Dermis blood vessel endothelial cell (primary cell): ENCODE measurements around the gene CHST8. TPM values are rescaled to one million over a fixed set of nuclear protein-coding genes. Genes with fewer than 3 reads are reported as not detected.

Source experiments
- DNase-seq: peaks from one replicate; pipeline ENCODE4 v3.0.0; 2010
- total RNA-seq: library from RNA; depleted of rRNA; stranded (reverse); fragments of >200 nt; gene quantifications from 2 replicates; pipeline ENCODE4 v1.2.3, GENCODE V29; 2014

The CHST8 gene
- total RNA-seq, 1 donor from 2014 or later, result not detected

DNA sequence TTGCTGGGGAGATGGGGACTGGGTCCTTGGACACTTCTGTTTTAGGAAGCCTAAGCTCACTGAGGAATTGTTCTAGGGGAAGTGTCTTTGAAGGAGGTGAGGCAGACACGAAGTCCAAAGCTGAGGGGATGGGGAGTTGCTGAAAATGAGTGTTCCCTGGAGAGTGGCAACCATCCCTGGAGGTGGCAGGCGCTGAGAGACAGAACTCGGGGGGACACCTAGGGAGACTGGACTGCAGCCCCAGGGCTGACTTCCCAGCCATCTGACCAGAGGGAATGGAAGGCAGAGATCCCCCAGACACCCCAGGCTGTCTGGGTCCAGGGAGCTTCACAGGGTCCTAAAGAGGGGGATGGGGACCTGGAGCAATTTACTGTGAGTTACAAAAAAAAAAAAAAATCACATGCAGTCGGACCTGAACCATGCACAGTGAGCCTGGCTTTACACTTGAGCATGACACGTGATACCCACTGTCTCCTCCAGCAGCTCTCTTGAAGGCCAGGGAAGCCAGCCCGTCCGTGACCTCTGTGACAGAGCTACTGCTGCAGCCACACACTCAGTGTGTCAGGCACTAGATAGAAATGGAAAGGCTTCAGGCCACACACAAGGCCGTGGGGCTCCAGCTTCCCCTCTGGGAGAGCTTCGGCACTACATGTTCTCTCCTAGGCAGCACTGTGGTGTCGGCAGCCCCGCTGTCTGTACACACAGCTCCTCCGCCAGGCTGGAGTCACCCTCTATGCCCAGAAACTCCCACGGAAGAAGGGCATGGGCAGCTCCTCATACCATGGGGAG is 97.8 kb downstream of the CHST8 start:
- no peak for DNase-seq

DNA sequence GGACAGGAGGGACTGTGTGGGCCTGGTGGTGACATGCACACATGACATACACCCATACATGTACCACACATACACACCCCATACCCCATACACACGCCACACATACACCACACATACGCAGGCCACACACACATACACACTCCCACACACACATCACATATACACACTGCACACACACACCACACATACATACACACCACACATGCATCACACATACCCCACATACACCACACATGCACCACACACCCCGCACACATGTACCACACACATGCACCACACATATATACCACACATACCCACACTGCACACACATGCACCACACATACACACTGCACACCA is 98.4 kb downstream of the CHST8 start:
- DNase-seq, result no peak

DNA sequence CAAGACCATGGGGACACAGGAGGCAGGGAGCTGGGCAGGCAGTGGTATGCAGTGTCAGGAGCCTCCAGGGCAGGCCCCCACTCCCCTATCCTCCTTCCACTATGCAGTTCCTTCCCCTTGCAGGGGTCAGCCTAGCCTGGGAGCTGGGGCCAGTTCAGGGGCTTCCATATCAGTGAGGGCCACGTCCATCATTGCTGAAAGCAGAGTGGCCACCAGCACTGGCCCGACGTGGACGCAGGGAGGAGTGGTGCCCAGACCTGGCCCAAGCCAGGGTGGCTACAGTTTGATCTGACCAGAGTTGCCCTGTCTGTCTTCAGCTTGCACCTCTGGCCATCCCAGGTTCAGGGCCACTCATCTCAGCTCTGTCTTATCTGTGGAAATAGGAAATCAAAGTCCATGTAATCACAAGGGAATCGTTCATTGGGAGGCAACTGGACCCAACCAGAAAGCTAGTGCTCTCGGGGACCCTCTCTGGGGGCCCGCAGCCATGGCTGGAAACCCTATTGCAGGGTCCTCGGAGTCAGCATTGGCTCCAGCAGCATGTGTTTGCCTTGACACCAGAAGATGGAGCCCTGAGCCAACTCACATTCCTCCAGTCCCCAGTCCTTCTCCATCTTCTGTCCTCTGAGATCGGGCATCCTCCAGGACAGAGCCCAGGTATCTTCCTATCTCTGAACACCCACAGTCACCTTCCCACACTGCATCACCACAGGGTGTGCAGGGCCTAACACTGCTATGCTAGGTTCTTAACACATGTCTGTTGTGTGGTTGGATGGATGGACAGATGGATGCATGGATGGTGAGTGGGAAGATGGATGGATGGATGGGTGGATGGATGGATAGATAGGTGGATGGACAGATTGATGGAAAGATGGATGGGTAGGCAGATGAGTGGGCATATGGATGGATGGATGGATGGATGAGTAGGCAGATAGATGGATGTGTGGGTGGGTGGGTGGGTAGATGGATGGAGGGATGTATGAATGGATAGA is 99.2 kb downstream of the CHST8 start:
- no peak for DNase-seq

DNA sequence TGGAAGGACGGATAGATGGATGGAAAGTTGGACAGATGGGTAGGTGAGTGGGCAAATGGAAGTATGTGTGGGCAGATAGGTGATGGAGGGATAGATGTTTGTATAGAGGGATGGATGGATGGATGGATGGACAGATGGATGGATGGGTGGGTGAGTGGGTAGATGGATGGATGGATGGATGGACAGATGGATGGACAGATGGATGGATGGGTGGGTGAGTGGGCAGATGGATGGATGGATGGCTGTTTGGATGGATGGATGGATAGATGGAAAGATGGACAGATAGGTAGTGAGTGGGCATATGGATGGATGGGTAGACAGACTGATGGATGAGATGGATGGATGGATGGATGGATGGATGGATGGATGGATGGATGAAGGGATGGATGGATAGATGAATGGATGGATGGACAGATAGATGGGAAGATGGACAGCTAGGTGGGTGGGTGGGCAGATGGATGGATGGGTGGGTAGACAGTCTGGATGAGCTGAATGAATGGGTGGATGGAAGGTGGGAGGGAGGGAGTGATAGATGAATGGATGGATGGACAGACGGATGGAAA is 100.1 kb downstream of the CHST8 start:
- DNase-seq, result no peak

DNA sequence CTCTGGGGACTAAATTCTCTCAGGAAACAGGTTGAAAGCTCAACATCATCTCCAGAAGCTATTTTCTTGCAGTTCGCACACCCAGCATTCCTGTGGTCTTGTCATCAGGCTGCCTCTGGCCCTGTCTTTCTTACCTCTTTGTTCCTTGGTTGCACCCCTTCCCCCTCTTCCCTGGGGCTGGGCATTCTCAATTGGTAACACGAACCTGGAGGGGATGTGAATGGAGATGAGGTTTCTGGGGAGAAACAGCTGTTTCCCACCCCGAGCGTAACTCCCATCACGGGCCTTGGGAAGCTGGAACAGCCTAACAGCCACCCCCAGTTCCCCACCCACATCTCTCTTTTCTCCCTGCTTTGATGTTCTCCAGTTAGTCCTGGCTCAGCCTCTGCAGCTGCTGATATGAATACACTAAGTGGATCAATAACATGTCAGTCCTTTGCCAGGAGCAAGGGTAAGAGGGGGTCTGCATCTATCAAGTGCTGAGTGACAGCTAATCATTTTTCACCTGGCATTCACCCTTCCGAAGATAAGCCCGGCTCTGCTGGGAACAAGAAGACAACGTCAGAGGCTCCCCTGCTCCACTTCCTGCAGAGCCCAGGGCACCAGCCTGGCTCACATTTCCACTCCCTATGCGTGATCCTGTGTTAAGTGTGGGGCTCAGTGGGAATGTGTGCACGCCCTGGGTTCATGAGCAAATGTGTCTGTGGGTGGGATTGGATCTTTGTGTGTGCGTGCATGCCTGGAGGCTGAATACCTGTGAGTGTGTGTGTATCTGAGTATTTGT is 100.9 kb downstream of the CHST8 start:
- DNase-seq, result no peak

DNA sequence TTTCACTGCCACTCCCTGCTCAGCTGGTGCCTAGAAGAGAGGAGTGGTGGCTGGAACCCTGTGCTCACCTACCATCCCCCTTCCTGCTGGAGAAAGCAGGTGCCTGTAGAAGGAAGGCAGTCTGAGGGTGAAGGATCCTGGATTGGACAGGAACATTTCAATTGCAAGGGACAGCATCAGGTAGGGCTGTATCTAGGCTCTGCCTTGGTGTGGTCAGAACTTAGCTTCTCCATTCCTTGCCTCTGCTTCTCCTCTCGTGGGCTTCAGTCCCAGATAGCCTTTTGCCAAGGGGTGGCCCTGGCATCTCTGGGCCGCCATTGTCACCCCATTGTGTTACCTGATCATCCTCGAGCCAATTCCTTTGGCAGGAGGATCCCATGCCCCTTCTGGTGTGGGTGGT is 101.8 kb downstream of the CHST8 start:
- DNase-seq, result no peak

DNA sequence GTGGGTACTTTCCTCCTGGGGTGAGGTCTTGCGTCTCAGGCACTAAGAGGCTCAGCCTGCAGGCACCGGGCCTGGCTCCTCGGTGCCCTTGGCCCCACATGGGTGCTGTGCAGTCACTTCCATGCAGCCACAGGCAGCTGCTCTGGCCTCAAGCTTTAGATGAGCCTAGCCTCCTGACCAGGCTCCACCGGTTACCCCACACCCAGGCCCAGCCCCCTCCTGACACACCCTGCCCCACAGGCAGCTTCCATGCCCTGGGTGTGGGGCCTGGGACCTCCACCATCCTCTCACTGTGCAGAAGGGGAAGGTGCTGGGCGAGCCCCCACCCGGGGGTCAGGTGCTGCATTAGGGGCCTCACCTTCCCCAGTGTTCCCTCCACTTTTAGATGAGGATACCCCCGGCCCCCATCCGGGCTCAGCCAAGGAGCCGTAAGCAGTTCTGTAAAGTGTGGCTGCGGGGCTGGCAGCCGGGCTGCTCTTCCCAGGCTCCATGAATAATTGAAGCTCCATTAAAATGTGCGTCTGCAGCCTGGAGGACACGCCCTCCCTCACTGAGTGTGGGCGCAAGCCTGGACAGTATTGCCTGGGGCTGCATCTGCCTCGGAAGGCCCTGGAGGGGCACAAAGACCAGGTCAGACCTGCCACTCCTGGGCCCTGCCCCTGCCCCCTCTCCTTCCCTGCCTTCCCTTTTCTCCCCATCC is 102.4 kb downstream of the CHST8 start:
- DNase-seq, result no peak

DNA sequence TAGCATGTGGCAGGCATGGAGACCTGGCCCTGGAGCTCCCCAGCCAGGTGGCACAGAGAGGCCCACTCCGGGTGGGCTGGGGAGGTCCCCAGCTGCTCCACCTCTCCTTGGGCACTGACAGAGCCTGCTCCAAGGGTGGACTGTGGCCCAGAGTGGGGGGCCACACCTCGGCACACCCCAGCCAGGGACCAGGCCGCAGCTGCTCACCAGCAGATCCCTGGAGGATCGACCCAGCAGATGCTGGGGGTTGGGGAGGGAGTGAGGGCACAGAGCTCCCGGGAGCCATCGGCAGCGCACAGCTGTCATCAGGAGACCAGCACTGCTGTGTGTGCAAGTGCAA is 102.9 kb downstream of the CHST8 start:
- no peak for DNase-seq

DNA sequence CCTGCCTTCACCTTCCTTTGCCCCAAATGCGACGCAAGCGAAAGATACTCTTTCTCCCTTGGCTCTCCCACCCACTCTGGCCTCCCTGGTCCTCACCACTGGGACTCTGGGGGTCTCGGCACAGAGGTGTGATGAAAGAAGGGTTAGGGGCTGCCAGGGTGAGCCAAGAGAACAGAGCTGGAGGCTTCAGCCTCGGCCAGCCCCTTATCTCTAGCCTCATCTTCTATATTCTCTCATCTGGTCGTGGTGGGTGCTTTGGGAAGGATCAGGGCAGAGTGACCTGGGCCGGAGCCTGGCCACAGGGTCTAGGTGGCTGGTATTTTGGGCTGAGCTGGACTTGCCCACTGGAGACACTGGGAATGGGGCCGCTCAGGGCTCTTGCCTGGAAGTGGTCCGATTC is 103.8 kb downstream of the CHST8 start:
- DNase-seq, result no peak

DNA sequence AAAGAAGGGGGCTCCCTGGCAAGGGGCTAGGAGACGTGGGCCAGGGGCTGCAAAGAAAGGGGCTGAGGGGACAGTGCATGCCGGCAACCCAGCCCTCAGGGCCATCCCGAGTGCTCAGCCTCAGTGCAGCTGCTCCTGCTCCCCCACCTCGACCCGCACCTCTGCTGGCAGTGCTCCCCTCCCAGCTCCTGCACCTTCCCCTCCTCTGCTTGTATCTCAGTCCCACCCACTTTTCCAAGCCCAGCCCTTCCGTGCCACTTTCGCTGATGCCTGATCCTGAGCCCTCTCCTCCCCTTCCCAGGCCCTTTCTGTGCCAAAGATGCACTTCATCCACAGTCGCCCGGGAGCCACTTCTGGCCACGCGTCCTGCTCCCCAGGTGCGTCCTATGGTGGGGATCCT is 105.0 kb downstream of the CHST8 start:
- no peak for DNase-seq

DNA sequence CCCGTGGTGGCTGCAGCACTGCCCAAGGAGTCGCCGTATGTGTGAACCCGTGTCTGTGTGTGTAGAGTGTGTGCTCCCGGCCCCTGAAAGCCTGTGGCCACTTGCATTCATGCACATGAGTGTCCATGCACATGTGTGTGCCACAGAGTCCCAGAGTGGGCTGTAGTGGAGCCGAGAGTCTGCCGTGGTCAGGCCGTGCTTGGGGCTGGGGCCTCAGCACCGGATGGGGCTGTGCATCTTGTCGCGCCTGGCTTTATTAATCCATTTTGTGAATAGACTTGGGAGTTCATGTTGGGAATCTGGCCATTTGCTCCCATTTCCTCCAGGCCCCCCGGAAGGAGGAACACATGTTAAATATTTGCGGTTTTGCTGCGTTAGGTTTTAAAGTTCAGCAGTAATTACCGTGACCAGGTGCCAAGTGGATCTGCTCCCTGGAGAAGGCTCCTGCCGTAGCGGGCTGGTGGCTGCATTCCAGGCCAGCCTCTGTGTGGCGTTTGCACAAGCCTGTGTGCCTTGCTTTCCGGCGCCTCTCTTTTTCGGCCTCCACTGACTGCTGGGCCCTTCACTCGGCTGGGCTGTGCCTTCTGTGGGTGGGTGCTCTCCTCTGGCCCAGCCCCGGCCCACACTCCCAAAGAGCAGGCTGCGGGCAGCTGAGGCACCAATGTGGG is 105.7 kb downstream of the CHST8 start:
- DNase-seq, result no peak

DNA sequence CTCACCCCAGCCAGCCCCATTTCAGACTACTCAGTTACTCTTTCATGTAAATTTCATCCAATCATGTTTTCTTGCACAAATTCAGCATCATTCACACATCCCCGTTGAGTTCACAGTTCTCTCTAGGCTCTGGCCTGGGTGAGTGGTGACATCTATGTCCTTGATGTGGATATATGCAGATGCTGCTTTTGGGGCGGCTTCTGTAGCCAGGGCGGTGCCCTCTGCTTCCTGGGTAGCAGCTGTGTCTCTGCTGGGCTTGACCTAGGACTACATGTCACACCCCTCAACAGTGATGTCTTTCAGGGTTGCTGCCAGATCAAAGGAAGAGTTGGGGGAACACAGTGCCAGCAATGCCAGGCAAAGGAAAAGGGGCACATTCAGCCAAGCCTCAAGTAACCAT is 106.4 kb downstream of the CHST8 start:
- DNase-seq, result no peak

DNA sequence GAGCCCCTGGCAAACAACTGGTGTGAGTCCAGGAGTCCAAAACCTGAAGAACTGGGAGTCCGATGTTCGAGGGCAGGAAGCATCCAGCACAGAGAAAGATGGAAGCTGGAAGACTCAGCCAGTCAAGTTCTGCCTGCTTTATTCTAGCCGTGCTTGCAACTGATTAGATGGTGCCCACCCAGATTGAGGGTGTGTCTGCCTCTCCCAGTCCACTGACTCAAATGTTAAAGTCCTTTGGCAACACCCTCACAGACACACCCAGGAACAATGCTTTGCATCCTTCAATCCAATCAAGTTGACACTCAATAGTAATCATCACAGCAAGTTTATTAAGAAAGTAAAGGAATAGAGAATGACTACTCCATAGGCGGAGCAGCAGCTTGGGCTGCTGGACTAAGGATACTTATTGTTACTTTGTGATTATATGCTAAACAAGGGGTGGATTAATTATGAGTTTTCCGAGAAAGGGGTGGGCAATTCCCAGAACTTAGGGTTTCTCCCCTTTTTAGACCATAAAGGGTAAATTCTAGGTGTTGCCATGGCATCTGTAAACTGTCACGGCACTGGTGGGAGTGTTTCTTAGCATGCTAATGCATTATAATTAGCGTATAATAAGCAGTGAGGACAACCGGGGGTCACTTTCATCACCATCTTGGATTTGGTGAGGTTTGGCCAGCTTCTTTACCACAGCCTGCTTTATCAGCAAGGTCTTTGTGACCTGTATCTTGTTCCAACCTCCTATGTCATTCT is 109.3 kb downstream of the CHST8 start:
- no peak for DNase-seq

DNA sequence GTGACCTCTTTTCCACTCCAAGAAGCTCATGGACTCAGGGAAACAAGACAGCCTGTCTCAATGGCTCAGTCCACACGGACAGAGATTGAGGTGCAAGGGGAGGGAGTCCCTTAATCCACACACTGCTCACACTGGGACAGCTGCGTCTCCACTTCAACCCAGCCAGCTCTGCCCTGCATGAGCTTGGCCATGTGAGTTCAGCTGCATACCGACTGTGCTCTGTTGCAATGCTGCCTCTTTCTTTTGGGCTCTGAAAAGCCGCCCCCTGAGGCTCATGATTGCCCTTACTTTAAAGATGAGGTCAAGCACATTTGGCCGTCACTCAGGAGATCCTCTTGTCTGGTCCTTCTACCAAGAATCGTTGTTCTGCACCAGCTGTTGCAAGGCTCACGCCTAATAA is 110.1 kb downstream of the CHST8 start:
- no peak for DNase-seq

DNA sequence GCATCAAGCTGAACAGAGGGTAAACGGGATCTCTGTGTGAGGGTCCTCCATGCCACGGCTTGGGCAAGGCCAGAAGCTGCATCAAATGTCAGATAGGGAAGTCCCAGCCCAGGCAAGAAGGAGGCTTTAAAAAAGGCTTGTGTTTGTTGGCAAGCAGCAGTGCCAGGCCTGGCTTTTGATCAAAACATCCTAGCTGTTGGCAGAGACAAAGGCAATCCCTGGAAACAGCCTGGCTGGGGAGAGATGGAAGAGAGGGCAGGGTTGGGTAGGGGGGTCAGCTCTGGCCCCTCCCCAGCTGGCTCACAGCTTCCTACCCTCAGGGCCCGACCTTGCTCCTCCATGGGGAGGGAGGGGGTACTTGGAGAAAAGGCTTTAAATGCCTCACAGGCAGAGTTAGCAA is 113.2 kb downstream of the CHST8 start:
- no peak for DNase-seq

DNA sequence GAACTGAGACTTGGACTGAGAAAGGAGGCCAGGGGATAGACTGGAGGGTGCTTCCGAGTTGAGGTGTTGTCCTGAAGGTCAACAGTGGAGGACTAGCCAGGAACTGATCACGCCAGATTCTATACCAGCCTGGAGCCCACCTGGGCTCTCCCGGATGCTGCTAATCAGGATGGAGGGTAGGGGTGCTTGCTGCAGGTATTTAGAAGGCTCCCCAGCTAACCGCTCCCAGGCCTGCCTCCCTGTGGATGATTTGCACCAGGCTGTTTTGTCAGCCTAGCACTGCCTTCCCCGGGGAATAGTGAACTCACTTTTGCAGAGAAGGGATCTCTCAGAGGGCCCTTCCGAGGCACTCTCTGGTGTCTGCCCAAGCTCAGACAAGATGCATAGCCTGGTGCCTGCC is 114.4 kb downstream of the CHST8 start:
- DNase-seq, result no peak

DNA sequence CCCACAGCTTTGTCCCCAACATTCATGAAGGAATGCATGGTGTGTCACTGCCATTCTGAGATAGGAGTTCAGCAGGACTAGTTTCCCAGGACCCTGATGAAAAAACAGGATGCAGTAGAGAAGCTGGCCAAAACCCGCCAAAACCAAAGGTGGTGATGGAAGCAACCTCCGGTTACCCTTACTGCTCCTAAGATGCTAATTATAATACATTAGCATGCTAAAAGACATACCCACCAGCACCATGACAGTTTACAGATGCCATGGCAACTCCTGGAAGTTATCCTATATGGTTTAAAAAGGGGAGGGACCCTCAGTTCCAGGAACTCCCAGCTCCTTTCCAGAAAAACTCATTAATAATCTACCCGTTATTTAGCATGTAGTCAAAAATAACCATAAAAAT is 115.0 kb downstream of the CHST8 start:
- no peak for DNase-seq

DNA sequence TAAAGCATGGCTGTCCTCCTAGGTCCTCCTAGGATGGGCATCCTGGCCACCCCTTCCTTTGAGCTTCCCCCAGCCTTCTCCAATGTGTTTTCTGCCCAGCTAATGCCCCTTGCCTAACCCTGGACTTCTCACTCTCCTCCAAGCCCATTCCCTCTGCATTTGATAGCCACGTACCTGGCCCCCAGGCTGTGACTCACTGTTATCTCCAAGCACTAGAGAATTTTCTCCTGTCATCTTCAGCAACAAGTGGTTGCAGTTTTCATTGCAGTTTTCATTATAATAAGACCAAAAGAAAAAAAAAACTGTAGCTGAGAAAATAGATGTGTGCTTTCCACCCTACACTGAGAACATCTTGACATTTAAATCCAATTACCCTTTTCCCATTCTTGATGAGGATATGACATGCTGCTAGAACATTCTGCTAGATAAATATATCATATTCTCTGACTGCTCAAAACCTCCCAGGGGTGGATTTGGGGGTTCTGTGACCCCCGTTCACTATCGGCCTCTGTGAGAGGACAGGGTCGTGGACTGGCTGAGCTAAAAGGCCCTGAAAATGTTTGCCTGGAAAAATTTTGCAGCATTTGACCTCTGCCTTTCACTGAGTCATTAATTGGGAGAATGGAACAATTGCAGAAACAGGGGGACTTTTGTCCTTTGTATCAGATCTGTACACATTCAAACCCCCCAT is 116.1 kb downstream of the CHST8 start:
- DNase-seq, result no peak

DNA sequence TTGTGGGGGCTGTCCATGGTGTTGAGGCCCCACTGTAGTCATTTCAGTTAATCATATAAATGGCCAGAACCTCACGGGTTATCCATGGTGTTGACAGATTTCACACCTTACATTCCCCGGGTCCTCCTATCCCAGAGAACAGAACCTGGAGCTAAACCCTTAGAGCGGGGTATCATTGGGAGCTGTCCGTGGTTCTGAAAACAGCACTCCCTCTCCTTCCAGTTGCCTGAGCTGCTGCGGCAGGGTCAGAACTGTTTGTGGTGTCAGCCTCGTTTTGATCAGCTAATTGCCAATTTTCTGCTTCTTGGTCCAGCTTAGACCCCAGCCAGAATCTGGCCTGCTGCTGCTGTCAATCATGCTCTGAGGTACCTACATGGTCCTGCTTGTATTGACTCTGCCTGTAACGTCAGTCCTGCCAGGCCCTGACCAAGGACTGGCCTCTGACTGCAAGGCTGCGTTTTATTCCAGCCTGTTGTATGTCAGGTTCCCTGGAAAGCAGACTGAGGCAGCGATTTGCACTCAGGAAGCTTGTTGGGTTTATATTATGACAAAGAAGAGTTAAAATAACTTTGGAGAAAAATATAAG is 119.2 kb downstream of the CHST8 start:
- peak; percentile 63 for DNase-seq

DNA sequence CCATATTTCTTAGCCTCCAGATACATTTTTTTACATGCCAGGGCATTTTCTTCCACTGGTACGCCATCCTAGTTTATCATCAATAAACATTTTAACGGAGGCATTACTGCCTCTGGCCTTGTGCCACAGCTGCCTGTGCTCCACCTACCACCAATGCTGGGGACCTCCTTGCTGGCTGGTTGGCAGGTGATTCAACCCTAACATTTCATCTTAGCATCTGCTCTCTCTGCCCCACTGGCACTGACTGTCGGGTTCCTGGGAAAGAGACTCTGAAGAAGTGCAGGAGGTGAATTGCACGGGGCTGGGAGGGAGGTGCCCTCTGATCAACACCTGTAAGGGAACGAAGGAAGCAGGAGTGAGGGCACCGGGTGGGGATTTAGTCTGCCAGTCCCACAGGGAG is 123.5 kb downstream of the CHST8 start:
- no peak for DNase-seq
